Osteoblast (primary cell): ENCODE data around the gene C13orf42. TPM values are rescaled to one million over a fixed set of nuclear protein-coding genes. Genes with fewer than 3 reads are reported as not detected.

Experiments used
- DNase-seq: peaks from one replicate; pipeline ENCODE4 v3.0.0; 2011; ENCODE audit warnings: low spot score, mixed read lengths; ENCODE audit not compliant: insufficient read length; ENCODE audit errors: missing footprints
- H2AFZ ChIP-seq: 2 replicates; pipeline ENCODE4 v1.6.0; 2011; ENCODE audit warnings: mild to moderate bottlenecking, low read length
- H3K27ac ChIP-seq: 2 replicates; pipeline ENCODE4 v1.5.1; 2011; ENCODE audit warnings: mild to moderate bottlenecking, low read depth, low read length, moderate library complexity
- H3K27me3 ChIP-seq: 2 replicates; pipeline ENCODE4 v1.6.0; 2012; ENCODE audit warnings: mild to moderate bottlenecking, control low read depth, inconsistent platforms, low read length, moderate library complexity; ENCODE audit not compliant: insufficient read depth
- H3K36me3 ChIP-seq: 2 replicates; pipeline ENCODE4 v1.5.1; 2011; ENCODE audit warnings: mild to moderate bottlenecking, low read length, control low read depth, moderate library complexity; ENCODE audit not compliant: insufficient read depth
- H3K4me1 ChIP-seq: 2 replicates; pipeline ENCODE4 v1.5.1; 2011; ENCODE audit warnings: mild to moderate bottlenecking, low read length, control low read depth, moderate library complexity; ENCODE audit not compliant: insufficient read depth
- H3K4me2 ChIP-seq: 2 replicates; pipeline ENCODE4 v1.6.0; 2011; ENCODE audit warnings: mild to moderate bottlenecking, low read length; ENCODE audit not compliant: insufficient read depth
- H3K4me3 ChIP-seq: fragments of 200-600 bp; sonication (generic); 3 replicates; pipeline ENCODE4 v1.5.1; 2012; ENCODE audit warnings: mild to moderate bottlenecking, low read length, inconsistent platforms; ENCODE audit not compliant: insufficient read depth
- H3K79me2 ChIP-seq: 2 replicates; pipeline ENCODE4 v1.6.0; 2012; ENCODE audit warnings: mild to moderate bottlenecking, low read length, control low read depth, inconsistent platforms; ENCODE audit not compliant: insufficient read depth
- H3K9me3 ChIP-seq: 2 replicates; pipeline ENCODE4 v1.5.1; 2011; ENCODE audit warnings: low read depth, low read length, control low read depth
- H4K20me1 ChIP-seq: 2 replicates; pipeline ENCODE4 v1.6.0; 2012; ENCODE audit warnings: mild to moderate bottlenecking, low read length, control low read depth; ENCODE audit not compliant: insufficient read depth
- CTCF ChIP-seq: IDR thresholded peaks from 2 replicates; pipeline ENCODE4 v1.5.1; 2011; ENCODE audit warnings: mild to moderate bottlenecking, low read depth, low read length, moderate library complexity; ENCODE audit errors: extremely low read depth
- total RNA-seq: library from RNA; depleted of rRNA; stranded (reverse); fragments of >200 nt; gene quantifications from 2 replicates; pipeline ENCODE4 v1.2.3, GENCODE V29; 2012

The C13orf42 gene
- total RNA-seq, 1 donor: not detected

- Histone ChIP-seq H3K27me3 (peaks cover 41% of the 10 kb centered on the region), H3K79me2 (no peaks in the 10 kb centered on the region), H3K4me3 (no peak overlapping the region), H3K4me1 (no peaks in the 10 kb centered on the region), H3K9me3 (no peaks in the 10 kb centered on the region), H3K27ac (no peak overlapping the region), H4K20me1 (no peaks in the 10 kb centered on the region), H2AFZ (no peak overlapping the region), H3K36me3 (no peaks in the 10 kb centered on the region), H3K4me2 (no peak overlapping the region)
- no peak for TF ChIP-seq CTCF
- no peak for DNase-seq
Observed at GRCh38 chr13:51101636-51102235, 9.3 kb downstream of the C13orf42 start.

GRCh38 chr13:51097353-51098043 is 13.6 kb downstream of the C13orf42 start:
- no peak for TF ChIP-seq CTCF
- Histone ChIP-seq H3K4me3 (no peak overlapping the region), H3K9me3 (no peaks in the 10 kb centered on the region)

DNA sequence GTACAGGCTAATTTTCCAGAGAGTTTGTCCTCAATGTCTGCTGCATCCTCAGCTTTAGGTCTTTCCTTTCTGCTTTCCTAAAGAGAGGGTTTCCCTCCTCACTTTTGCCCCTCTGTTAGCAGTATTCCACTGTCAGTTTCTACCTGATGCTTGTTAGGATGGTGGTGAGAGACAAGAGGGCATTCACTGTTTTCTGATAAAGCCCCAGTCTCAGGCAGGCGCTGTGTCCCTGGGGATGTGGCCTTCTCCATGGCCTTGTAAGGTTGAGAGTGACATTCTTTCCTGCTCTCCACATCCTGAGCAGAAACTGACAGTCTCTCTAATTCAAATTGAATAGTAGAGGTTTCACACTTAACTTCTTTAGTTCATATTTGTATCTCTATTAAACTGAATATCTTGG is 14.9 kb downstream of the C13orf42 start:
- H3K27ac ChIP-seq: no peak overlapping the region
- DNase-seq: no peak
- no peaks in the 10 kb centered on the region for H3K4me1 ChIP-seq
- no peaks in the 10 kb centered on the region for H3K9me3 ChIP-seq
- no peaks in the 10 kb centered on the region for H4K20me1 ChIP-seq
- no peaks in the 10 kb centered on the region for H3K79me2 ChIP-seq
- no peak overlapping the region for H3K4me2 ChIP-seq
- H3K4me3 ChIP-seq: no peak overlapping the region
- H3K27me3 ChIP-seq: peaks cover 40% of the 10 kb centered on the region
- no peak for TF ChIP-seq CTCF
- no peaks in the 10 kb centered on the region for H3K36me3 ChIP-seq
- H2AFZ ChIP-seq: no peak overlapping the region

More at GRCh38 chr13:51097353-51098043, 13.6 kb downstream of the C13orf42 start:
- no peak for DNase-seq
- Histone ChIP-seq H3K4me1 (no peaks in the 10 kb centered on the region), H3K4me2 (no peak overlapping the region), H3K36me3 (no peaks in the 10 kb centered on the region), H2AFZ (no peak overlapping the region), H3K27me3 (peaks cover 47% of the 10 kb centered on the region), H4K20me1 (no peaks in the 10 kb centered on the region), H3K27ac (no peak overlapping the region), H3K79me2 (no peaks in the 10 kb centered on the region)

DNA sequence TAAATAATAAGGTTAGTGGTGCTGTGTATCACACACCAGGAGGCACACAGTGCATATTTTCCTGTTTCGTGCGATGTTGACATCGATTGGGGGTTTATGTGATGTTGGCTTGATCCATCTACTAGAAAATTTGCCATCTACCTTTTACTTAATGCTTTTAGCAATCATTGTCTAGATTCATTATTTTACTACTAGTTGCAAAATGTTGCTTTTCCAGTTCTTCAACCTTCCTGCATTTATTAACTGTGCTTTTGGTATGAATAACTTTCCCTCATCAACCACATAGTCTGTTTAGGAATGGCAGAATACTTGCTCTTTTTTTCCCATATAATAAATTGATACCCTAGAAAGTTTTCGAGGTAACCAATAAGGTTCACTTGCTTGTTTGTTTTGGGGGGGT is 17.5 kb downstream of the C13orf42 start:
- Histone ChIP-seq H3K4me3 (no peak overlapping the region), H3K27ac (no peak overlapping the region), H3K79me2 (no peaks in the 10 kb centered on the region), H2AFZ (no peak overlapping the region), H4K20me1 (no peaks in the 10 kb centered on the region), H3K36me3 (no peaks in the 10 kb centered on the region), H3K4me1 (no peaks in the 10 kb centered on the region), H3K4me2 (no peak overlapping the region), H3K9me3 (no peaks in the 10 kb centered on the region), H3K27me3 (peaks cover 31% of the 10 kb centered on the region)
- no peak for TF ChIP-seq CTCF
- no peak for DNase-seq
